ENCODE data around the gene USP54. TPM values are rescaled to one million over a fixed set of nuclear protein-coding genes. Genes with fewer than 3 reads are reported as not detected.
A peak's percentile ranks its signal among the peaks of the same experiment; 100 is the strongest.

USP54 gene
- total and polyA plus RNA-seq, 9 of the 15 experiments (the other 6 are each of a cell fraction or from before 2014, with no cell fraction given), result 3.8 to 40.1 (median 16.9) TPM

DNA sequence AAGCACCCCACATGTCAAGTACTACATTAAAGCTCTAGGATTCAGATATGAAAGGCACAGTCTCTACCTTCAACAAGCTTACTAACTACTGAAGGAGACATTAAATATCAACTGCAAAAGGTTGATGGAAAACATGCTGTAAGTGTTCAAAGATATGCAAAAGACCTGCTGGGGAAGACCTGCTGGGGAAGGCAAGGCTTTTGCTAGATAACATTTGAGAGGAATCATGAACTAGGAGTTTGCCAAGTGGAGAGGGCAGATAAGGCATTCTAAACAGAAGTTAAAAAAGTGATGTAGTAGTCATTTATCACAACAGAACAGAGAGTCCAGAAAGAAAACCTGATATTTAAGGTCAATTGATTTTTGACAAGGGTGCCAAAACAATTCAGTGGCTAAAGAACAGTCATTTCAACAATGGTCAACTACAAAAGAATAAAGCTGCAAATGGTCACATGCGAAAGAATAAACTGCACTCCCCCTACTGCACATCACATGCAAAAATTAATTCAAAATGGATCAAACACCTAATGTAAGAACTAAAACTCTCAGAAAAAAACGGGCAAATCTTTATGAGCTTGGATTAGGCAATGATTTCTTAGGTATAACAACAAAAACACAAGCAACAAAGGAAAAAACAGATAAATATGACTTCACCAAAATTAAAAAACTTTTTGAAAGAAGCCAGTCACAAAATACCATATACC is 134.8 kb downstream of the USP54 start (continued):
- TF ChIP-seq ZNF551 (CRISPR knock-in tag; IDR thresholded peaks at IDR 0.05), result no peak
- TF ChIP-seq RB1 (IDR thresholded peaks at IDR 0.05; ENCODE audit: low read depth), result no peak; the same call in 1 of the 2 replicates
- no peak for TF ChIP-seq PTTG1 (tag; IDR thresholded peaks at IDR 0.05; ENCODE audit: low read depth)
- peak; percentile 67; the same call in 1 of the 2 replicates for TF ChIP-seq LCOR (CRISPR knock-in tag; IDR thresholded peaks at IDR 0.05)
- TF ChIP-seq ZNF76 (CRISPR knock-in tag; IDR thresholded peaks at IDR 0.05; ENCODE audit: borderline replicate concordance), result no peak
- peak; percentile 86 for TF ChIP-seq BCOR (IDR thresholded peaks at IDR 0.05)
- TF ChIP-seq, protein P1, sequence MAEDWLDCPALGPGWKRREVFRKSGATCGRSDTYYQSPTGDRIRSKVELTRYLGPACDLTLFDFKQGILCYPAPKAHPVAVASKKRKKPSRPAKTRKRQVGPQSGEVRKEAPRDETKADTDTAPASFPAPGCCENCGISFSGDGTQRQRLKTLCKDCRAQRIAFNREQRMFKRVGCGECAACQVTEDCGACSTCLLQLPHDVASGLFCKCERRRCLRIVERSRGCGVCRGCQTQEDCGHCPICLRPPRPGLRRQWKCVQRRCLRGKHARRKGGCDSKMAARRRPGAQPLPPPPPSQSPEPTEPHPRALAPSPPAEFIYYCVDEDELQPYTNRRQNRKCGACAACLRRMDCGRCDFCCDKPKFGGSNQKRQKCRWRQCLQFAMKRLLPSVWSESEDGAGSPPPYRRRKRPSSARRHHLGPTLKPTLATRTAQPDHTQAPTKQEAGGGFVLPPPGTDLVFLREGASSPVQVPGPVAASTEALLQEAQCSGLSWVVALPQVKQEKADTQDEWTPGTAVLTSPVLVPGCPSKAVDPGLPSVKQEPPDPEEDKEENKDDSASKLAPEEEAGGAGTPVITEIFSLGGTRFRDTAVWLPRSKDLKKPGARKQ (CRISPR knock-in tag; IDR thresholded peaks at IDR 0.05), result 0 out of 2 replicates have a peak, but pooled peaks have one; percentile 22
- TF ChIP-seq, protein P2, sequence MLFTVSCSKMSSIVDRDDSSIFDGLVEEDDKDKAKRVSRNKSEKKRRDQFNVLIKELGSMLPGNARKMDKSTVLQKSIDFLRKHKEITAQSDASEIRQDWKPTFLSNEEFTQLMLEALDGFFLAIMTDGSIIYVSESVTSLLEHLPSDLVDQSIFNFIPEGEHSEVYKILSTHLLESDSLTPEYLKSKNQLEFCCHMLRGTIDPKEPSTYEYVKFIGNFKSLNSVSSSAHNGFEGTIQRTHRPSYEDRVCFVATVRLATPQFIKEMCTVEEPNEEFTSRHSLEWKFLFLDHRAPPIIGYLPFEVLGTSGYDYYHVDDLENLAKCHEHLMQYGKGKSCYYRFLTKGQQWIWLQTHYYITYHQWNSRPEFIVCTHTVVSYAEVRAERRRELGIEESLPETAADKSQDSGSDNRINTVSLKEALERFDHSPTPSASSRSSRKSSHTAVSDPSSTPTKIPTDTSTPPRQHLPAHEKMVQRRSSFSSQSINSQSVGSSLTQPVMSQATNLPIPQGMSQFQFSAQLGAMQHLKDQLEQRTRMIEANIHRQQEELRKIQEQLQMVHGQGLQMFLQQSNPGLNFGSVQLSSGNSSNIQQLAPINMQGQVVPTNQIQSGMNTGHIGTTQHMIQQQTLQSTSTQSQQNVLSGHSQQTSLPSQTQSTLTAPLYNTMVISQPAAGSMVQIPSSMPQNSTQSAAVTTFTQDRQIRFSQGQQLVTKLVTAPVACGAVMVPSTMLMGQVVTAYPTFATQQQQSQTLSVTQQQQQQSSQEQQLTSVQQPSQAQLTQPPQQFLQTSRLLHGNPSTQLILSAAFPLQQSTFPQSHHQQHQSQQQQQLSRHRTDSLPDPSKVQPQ (CRISPR knock-in tag; IDR thresholded peaks at IDR 0.05; ENCODE audit: borderline replicate concordance), result no peak
- TF ChIP-seq, protein P3, sequence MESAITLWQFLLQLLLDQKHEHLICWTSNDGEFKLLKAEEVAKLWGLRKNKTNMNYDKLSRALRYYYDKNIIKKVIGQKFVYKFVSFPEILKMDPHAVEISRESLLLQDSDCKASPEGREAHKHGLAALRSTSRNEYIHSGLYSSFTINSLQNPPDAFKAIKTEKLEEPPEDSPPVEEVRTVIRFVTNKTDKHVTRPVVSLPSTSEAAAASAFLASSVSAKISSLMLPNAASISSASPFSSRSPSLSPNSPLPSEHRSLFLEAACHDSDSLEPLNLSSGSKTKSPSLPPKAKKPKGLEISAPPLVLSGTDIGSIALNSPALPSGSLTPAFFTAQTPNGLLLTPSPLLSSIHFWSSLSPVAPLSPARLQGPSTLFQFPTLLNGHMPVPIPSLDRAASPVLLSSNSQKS (CRISPR knock-in tag; IDR thresholded peaks at IDR 0.05), result no peak
- TF ChIP-seq MAZ (CRISPR knock-in tag; conservative IDR thresholded peaks at IDR 0.05 in 1 of 2, IDR thresholded peaks at IDR 0.05 in 1 of 2), result peak; percentile 26 to 65; a peak in 2 of 4 replicates
- TF ChIP-seq BDP1 (IDR thresholded peaks at IDR 0.05; ENCODE audit: insufficient read depth, insufficient read length), result no peak
- no peak for TF ChIP-seq SAP30 (IDR thresholded peaks at IDR 0.05; ENCODE audit: borderline replicate concordance, insufficient read depth, low read depth, low read length, poor library complexity, severe bottlenecking)
- TF ChIP-seq TEAD2 (tag; IDR thresholded peaks at IDR 0.05), result peak; percentile 55; the same call in 1 of the 2 replicates
- TF ChIP-seq NFE2 (IDR thresholded peaks at IDR 0.05; ENCODE audit: low read depth), result peak; percentile 79
- TF ChIP-seq, protein P4, sequence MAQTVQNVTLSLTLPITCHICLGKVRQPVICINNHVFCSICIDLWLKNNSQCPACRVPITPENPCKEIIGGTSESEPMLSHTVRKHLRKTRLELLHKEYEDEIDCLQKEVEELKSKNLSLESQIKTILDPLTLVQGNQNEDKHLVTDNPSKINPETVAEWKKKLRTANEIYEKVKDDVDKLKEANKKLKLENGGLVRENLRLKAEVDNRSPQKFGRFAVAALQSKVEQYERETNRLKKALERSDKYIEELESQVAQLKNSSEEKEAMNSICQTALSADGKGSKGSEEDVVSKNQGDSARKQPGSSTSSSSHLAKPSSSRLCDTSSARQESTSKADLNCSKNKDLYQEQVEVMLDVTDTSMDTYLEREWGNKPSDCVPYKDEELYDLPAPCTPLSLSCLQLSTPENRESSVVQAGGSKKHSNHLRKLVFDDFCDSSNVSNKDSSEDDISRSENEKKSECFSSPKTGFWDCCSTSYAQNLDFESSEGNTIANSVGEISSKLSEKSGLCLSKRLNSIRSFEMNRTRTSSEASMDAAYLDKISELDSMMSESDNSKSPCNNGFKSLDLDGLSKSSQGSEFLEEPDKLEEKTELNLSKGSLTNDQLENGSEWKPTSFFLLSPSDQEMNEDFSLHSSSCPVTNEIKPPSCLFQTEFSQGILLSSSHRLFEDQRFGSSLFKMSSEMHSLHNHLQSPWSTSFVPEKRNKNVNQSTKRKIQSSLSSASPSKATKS (CRISPR knock-in tag; IDR thresholded peaks at IDR 0.05), result no peak
- no peak; the same call in 1 of the 2 replicates for TF ChIP-seq TCF7L2 (IDR thresholded peaks at IDR 0.05; ENCODE audit: low read depth, low read length)
- TF ChIP-seq SIRT6 (IDR thresholded peaks at IDR 0.05; ENCODE audit: low read depth, low read length), result no peak
- no peak for TF ChIP-seq CSDE1 (IDR thresholded peaks at IDR 0.05)
- no peak for TF ChIP-seq TBP (optimal IDR thresholded peaks at IDR 0.05; ENCODE audit: low read depth, low read length)

All from K562 (cell line).